KMS-11 (cell line): Measurements from ENCODE around the gene C19orf67.

Source experiments
- H2AFZ ChIP-seq: fragments of 200-600 bp; sonication (generic); 2 replicates; pipeline ENCODE4 v1.6.1; 2016; ENCODE audit warnings: antibody characterized with exemption, mixed run types, low read depth
- H3K27ac ChIP-seq: fragments of 200-600 bp; sonication (generic); 2 replicates; pipeline ENCODE4 v1.6.1; 2016; ENCODE audit warnings: mild to moderate bottlenecking, mixed run types
- H3K27me3 ChIP-seq: fragments of 200-600 bp; sonication (generic); 2 replicates; pipeline ENCODE4 v1.6.1; 2017; ENCODE audit warnings: mild to moderate bottlenecking, low read depth, mixed run types, moderate library complexity; ENCODE audit not compliant: insufficient read depth
- H3K36me3 ChIP-seq: fragments of 200-600 bp; sonication (generic); 2 replicates; pipeline ENCODE4 v1.6.1; 2017; ENCODE audit warnings: mild to moderate bottlenecking, mixed run types; ENCODE audit not compliant: insufficient read depth
- H3K4me1 ChIP-seq: fragments of 200-600 bp; sonication (generic); 2 replicates; pipeline ENCODE4 v1.6.1; 2016; ENCODE audit warnings: mild to moderate bottlenecking, low read depth, mixed run types; ENCODE audit not compliant: poor library complexity, severe bottlenecking
- H3K4me2 ChIP-seq: fragments of 200-600 bp; sonication (generic); 2 replicates; pipeline ENCODE4 v1.7.0; 2016; ENCODE audit warnings: mild to moderate bottlenecking, mixed run types
- H3K4me3 ChIP-seq: fragments of 200-600 bp; sonication (generic); IDR thresholded peaks from 2 replicates; pipeline ENCODE4 v1.6.1; 2017; ENCODE audit warnings: low read depth, low read length, mixed read lengths; ENCODE audit not compliant: insufficient read depth
- H3K79me2 ChIP-seq: fragments of 200-600 bp; sonication (generic); 2 replicates; pipeline ENCODE4 v1.6.1; 2016; ENCODE audit warnings: low read depth, mixed run types; ENCODE audit not compliant: insufficient read depth
- H3K9ac ChIP-seq: fragments of 200-600 bp; sonication (generic); 2 replicates; pipeline ENCODE4 v1.6.1; 2016; ENCODE audit warnings: mild to moderate bottlenecking, mixed run types
- H4K20me1 ChIP-seq: fragments of 200-600 bp; sonication (generic); 2 replicates; pipeline ENCODE4 v1.6.1; 2016; ENCODE audit warnings: mild to moderate bottlenecking, mixed run types; ENCODE audit not compliant: insufficient read depth
- CTCF ChIP-seq: fragments of 200-600 bp; sonication (generic); conservative IDR thresholded peaks from 2 replicates; pipeline ENCODE4 v1.6.1; 2017; ENCODE audit warnings: low read depth, mild to moderate bottlenecking, antibody characterized with exemption, low read length, moderate library complexity, mixed read lengths

C19orf67 gene

DNA sequence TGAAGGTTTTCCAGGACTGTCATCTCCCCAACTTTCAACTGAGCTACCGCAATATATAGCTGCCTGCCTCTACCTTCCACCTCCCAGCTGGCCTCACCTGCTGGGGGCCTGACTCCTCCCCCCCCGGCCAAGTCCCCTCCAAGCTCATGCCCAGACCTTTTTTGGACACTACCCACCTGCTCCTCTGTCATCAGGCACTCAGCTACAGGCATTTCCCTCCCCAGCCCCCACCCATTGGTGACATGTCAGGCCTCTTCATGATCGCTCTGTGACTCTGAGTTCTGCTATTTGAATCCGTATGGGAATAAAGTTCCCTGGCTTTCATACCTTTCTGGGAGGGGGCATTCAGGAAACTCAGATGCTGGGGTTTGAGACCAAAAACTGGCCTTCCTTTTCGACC, 30.2 kb upstream of the C19orf67 start:
- H3K4me2 ChIP-seq, result peak overlapping the region; percentile 71; the same call in 1 of the 2 replicates
- H2AFZ ChIP-seq, result no peak overlapping the region
- no peaks in the 10 kb centered on the region for H3K27me3 ChIP-seq
- no peak for TF ChIP-seq CTCF
- no peak overlapping the region for H3K9ac ChIP-seq
- H3K36me3 ChIP-seq, result no peaks in the 10 kb centered on the region
- H3K27ac ChIP-seq, result no peak overlapping the region
- H3K4me1 ChIP-seq, result peaks cover 10% of the 10 kb centered on the region
- H4K20me1 ChIP-seq, result no peaks in the 10 kb centered on the region
- H3K4me3 ChIP-seq, result no peak overlapping the region
- no peaks in the 10 kb centered on the region; the same call in 1 of the 2 replicates for H3K79me2 ChIP-seq

DNA sequence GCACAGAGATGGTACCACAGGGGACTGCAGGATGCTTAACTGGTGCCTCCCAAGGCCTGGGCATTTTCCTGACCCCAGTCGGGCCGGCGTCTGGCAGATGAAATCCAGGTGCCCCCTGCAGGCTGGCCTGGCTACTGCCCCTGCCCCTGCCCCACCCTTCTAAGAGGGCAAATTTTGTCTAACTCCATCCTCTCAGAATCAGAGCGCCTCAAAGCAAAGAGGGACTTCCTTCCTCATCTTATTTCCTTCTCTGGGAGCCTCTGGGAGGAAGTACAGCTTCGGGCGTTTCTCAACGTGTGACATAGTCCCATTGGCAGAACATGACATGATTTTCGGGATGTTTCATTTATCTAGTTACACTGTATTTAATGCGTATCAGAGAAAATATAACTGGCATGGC, 29.3 kb upstream of the C19orf67 start:
- TF ChIP-seq CTCF, result peak; percentile 39; the same call in 1 of the 2 replicates
- Histone ChIP-seq H3K4me3 (no peak overlapping the region), H4K20me1 (no peaks in the 10 kb centered on the region), H3K4me2 (no peak overlapping the region), H3K36me3 (no peaks in the 10 kb centered on the region), H3K9ac (no peak overlapping the region), H3K27me3 (no peaks in the 10 kb centered on the region), H2AFZ (no peak overlapping the region), H3K79me2 (no peaks in the 10 kb centered on the region; the same call in 1 of the 2 replicates), H3K4me1 (peaks cover 10% of the 10 kb centered on the region), H3K27ac (no peak overlapping the region)

DNA sequence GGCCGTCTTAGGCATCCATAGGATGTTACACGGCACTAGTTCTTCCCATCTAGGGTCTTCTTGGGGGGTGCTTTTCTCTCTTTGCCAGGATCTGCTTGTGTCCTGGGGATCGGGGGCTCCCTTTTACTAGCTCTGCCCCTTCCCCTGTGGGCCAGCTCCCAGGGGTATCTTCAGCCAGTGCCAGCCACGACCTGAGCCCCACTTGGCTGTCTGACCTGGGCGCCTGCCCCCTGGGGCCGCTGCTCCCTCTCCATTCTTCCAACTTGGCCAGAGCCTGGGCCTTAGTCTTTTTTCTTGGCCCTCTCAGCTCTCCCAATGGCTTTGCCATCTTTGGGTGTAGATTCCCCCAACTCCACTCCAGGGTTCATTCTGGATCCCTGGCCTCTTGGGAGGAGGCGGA, 28.9 kb upstream of the C19orf67 start:
- H3K36me3 ChIP-seq, result no peaks in the 10 kb centered on the region
- no peak overlapping the region for H3K4me2 ChIP-seq
- H3K79me2 ChIP-seq, result no peaks in the 10 kb centered on the region; the same call in 1 of the 2 replicates
- no peak for TF ChIP-seq CTCF
- no peaks in the 10 kb centered on the region for H4K20me1 ChIP-seq
- peaks cover 10% of the 10 kb centered on the region for H3K4me1 ChIP-seq
- no peak overlapping the region for H3K4me3 ChIP-seq
- H2AFZ ChIP-seq, result no peak overlapping the region
- H3K27ac ChIP-seq, result no peak overlapping the region
- no peaks in the 10 kb centered on the region for H3K27me3 ChIP-seq
- no peak overlapping the region for H3K9ac ChIP-seq

- peaks cover 10% of the 10 kb centered on the region for H3K4me1 ChIP-seq
- no peak overlapping the region for H3K9ac ChIP-seq
- H3K79me2 ChIP-seq, result no peaks in the 10 kb centered on the region; the same call in 1 of the 2 replicates
- no peaks in the 10 kb centered on the region for H3K27me3 ChIP-seq
- H3K27ac ChIP-seq, result no peak overlapping the region
- no peaks in the 10 kb centered on the region for H3K36me3 ChIP-seq
- H3K4me2 ChIP-seq, result no peak overlapping the region
- H4K20me1 ChIP-seq, result no peaks in the 10 kb centered on the region
- 0 out of 2 replicates have a peak, but pooled peaks have one; percentile 21 for TF ChIP-seq CTCF
- H2AFZ ChIP-seq, result no peak overlapping the region
- no peak overlapping the region for H3K4me3 ChIP-seq
Measured at GRCh38 chr19:14113762-14114414, 28.3 kb upstream of the C19orf67 start.
